Measurements from ENCODE around the gene COL9A1. TPM values are rescaled to one million over a fixed set of nuclear protein-coding genes. Genes with fewer than 3 reads are reported as not detected.

The COL9A1 gene
- total RNA-seq, 1 experiment from 2014 or later: 7.8 TPM

DNA sequence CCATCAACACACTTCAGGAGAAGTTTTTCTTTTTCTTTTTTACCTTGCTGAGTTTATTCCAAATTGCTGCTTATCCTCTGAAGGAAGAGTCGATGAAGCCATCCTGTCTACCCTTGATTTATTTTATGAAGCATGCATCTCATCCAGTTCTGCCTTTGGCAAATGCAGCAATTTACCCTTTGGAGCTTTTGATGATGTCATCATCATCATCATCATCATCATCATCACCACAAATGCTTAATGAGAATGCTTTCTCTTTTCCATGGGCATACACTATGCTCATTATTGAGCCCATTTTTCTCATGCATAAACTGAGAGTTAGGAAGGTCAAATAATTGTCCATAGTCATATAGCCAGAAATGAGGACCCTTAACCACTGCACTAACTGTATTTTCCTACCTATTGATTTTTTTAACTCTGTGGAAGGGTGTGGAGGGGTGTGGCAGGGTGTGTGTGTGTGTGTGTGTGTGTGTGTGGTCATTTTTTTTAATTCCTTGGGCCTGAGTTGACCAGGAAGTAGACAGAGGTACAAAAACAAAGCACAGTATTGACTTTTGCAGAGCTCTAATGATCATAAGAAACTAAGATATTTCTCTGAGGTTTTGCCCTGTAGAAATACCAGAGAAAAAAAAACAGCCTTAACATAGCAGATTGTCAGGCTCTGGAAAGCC lies 82.8 kb downstream of the COL9A1 start:
- Histone ChIP-seq H2BK20ac (ENCODE audit: low read depth, low read length, poor library complexity, severe bottlenecking) (no peak overlapping the region), H2AFZ (ENCODE audit: low read length) (no peak overlapping the region), H4K20me1 (ENCODE audit: control insufficient read depth, insufficient read depth, insufficient read length) (no peaks in the 10 kb centered on the region)

More for the DNA sequence above, 82.8 kb downstream of the COL9A1 start:
- Histone ChIP-seq H3K56ac (ENCODE audit: insufficient read length, low read depth, low read length) (no peak overlapping the region), H3K23ac (ENCODE audit: insufficient read length, low read depth, low read length) (no peak overlapping the region), H4K5ac (ENCODE audit: insufficient read length, low read depth, low read length) (no peak overlapping the region), H3K27me3 (ENCODE audit: insufficient read depth, low read length) (no peaks in the 10 kb centered on the region), H3K14ac (ENCODE audit: insufficient read depth, low read length) (no peak overlapping the region), H3K27ac (ENCODE audit: insufficient read length, low read depth, low read length) (no peak overlapping the region), H3K9ac (ENCODE audit: extremely low read depth, insufficient read length, low read length) (no peak overlapping the region), H2BK5ac (ENCODE audit: insufficient read length, low read length) (no peak overlapping the region), H3T11ph (ENCODE audit: low read length) (no peak overlapping the region), H3K23me2 (ENCODE audit: insufficient read length, low read depth, low read length, poor library complexity, severe bottlenecking) (no peaks in the 10 kb centered on the region), H3K4me1 (ENCODE audit: insufficient read depth, low read length) (no peaks in the 10 kb centered on the region), H3K79me2 (ENCODE audit: insufficient read depth, low read length) (no peaks in the 10 kb centered on the region), H3K4me2 (ENCODE audit: insufficient read depth, insufficient read length, low read length) (no peak overlapping the region), H3K18ac (ENCODE audit: insufficient read length, low read depth, low read length) (no peak overlapping the region), H2AK5ac (ENCODE audit: insufficient read length, low read length) (no peak overlapping the region), H3K9me3 (ENCODE audit: control insufficient read depth, low read depth, low read length) (no peaks in the 10 kb centered on the region), H4K8ac (replicated peaks; ENCODE audit: insufficient read length, low read depth, low read length) (no peak overlapping the region), H2BK120ac (ENCODE audit: low read depth, low read length, poor library complexity, severe bottlenecking) (no peak overlapping the region), H3K4ac (ENCODE audit: low read depth, low read length) (no peak overlapping the region), H4K91ac (ENCODE audit: insufficient read length, low read depth, low read length) (no peak overlapping the region), H3K79me1 (ENCODE audit: insufficient read depth, low read depth, low read length, poor library complexity, severe bottlenecking) (no peaks in the 10 kb centered on the region), H2BK15ac (ENCODE audit: low read depth, low read length) (no peak overlapping the region), H2BK12ac (ENCODE audit: insufficient read length, low read depth, low read length) (no peak overlapping the region)
- H3K27ac Mint-ChIP-seq: no peak overlapping the region
- peaks cover 0 to 9% of the 10 kb centered on the region in 2 experiments; a peak in 2 of 4 replicates for H3K4me1 Mint-ChIP-seq
- H3K4me3 Mint-ChIP-seq: no peak overlapping the region
- no peaks in the 10 kb centered on the region for H3K9me3 Mint-ChIP-seq
- TF ChIP-seq, protein P1, sequence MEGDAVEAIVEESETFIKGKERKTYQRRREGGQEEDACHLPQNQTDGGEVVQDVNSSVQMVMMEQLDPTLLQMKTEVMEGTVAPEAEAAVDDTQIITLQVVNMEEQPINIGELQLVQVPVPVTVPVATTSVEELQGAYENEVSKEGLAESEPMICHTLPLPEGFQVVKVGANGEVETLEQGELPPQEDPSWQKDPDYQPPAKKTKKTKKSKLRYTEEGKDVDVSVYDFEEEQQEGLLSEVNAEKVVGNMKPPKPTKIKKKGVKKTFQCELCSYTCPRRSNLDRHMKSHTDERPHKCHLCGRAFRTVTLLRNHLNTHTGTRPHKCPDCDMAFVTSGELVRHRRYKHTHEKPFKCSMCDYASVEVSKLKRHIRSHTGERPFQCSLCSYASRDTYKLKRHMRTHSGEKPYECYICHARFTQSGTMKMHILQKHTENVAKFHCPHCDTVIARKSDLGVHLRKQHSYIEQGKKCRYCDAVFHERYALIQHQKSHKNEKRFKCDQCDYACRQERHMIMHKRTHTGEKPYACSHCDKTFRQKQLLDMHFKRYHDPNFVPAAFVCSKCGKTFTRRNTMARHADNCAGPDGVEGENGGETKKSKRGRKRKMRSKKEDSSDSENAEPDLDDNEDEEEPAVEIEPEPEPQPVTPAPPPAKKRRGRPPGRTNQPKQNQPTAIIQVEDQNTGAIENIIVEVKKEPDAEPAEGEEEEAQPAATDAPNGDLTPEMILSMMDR (conservative IDR thresholded peaks at IDR 0.05): no peak
- no peaks in the 10 kb centered on the region for H3K36me3 Mint-ChIP-seq (ENCODE audit: insufficient read depth in 1 of 3, low read depth in 3 of 3)
- DNase-seq: no peak
- no peaks in the 10 kb centered on the region for H3K27me3 Mint-ChIP-seq (ENCODE audit: low read depth)
- WGBS (ENCODE audit: extremely low coverage, insufficient read length, low lambda C conversion rate): no CpG with 5 or more reads among the region's 1 CpG

Measured in H9 (cell line).